Posterior vena cava (tissue), 2 donors: ENCODE results near the gene AGBL2. TPM values are rescaled to one million over a fixed set of nuclear protein-coding genes. Genes with fewer than 3 reads are reported as not detected.
"Not testable (repeated sequence)": the region's sequence is repeated elsewhere in the genome, so short reads cannot be mapped to it uniquely, and the experiment has no call there.

ENCODE experiments used
- DNase-seq: peaks from one replicate; pipeline ENCODE4 v3.0.0-alpha.2; 2020; ENCODE audit warnings: low spot score
- intact Hi-C, 2 donors: fragments of 100-400 bp; cut with DNase I; formaldehyde crosslinking; loops; one replicate each; pipeline versions ENCODE4 v1.14.1 to v1.14.2; 2022 to 2023
- long read RNA-seq, 2 donors: library from polyadenylated mRNA; unstranded; transcript quantifications; one replicate each; pipeline ENCODE4 v2.0.0, GENCODE V29; 2020 to 2021
- total RNA-seq, 2 donors: library from RNA; stranded (reverse); fragmentation: NEBNext Ultra II Directional; extraction: Animal tissue kit (Norgen Biotek cat#: 25700); gene quantifications; one replicate each; pipeline ENCODE4 v1.2.1, GENCODE V29; 2021
- donor health status: DM: yes; HTN: yes; CAD: no.
- donor health status: DM: yes; HTN: yes; CAD: no.

AGBL2 gene
- under 1 TPM; 0.48 to 0.79 TPM for total RNA-seq
- long read RNA-seq, donor 1, partial matches to known transcripts, result 0 of 1 reads
- long read RNA-seq, donor 1, other reads (novel, unspliced or antisense), result 1 of 1 reads
- long read RNA-seq, donor 2, result 0 reads

DNA sequence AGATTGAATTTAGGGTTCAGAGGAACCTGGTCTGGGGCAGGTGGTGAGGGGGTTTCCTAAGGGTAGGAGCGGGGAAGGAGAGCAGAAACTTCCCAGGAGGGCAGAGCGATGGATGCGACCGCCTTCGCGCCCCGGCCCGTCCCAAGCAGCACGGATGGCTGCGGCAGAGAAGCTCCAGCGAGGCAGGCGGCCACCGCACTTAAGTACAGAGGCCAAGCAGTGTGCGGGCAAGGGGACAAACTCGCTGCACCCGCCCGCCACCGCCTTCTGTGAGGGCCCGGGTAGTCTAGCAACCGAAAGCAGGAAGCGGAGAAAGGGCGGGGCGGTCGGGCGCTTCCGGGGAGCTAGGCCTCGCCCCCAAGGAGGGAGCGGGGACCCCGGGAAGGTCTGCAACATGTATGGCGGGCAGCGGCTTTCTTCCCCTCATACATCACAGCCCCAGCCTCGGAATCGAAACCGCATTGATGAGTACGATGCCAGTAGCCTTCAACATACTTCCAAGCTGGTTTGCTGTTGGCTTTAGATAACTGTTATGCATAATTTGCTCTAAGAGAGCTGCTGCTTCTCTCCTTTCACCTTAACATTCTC, at the start of gene AGBL2:
AGBL2 (minus strand) TSS at position 288 of the 588 bp plus-strand sequence. CDS start 719 bp downstream, outside the sequence.
- peak; percentile 95 for DNase-seq
- intact Hi-C loops, result loop anchor here in 1 of 2 donors (2.0 kb wide), 1 partner anchor 60 kb away; no protein-coding TSS in a partner anchor

- DNase-seq, intact Hi-C loops: not testable (repeated sequence)
Observed at GRCh38 chr11:47759291-47759690, 44.1 kb upstream of the AGBL2 start.

DNA sequence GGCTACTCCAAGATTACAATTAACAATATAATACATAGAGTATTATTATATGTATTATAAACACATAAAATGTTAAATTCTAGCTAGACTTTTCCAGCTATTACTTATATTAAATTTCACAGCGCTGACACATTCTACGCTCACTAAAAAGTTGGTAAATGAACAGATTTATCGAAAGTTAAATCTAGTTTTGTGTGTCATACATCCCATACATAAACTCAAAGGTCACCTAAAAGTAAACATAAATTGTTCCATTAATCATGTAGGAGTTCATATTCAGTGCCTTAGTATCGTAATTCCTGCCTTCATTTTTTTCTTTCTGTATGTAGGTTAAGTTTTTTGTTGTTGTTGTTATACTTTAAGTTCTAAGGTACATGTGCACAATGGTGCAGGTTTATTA, 41.0 kb upstream of the AGBL2 start:
- intact Hi-C loops, result no loop called here
- DNase-seq, result no peak

DNA sequence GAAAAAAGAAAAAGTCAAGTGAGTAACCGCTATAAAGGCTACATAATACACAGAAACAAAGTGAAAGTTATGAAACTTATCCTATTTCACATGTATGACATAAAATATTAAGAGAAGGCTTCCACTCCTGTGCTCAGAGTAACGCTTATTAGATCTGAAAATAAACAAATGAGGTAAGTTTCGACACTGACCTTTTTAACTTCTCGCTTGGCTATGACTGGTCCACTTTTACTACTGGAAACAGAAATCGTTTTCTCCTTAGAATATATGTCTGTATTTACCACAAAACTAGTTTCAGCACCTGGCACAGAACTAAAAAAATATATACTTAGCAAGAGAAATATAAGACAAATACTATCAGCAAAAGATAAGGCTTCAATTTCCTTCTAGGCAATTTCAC, 35.6 kb upstream of the AGBL2 start:
- no peak for DNase-seq
- intact Hi-C loops, result no loop called here

GRCh38 chr11:47742494-47742893, 27.3 kb upstream of the AGBL2 start:
- intact Hi-C loops, DNase-seq: not testable (repeated sequence)

GRCh38 chr11:47737817-47738216, 22.6 kb upstream of the AGBL2 start:
- DNase-seq, intact Hi-C loops: not testable (repeated sequence)

DNA sequence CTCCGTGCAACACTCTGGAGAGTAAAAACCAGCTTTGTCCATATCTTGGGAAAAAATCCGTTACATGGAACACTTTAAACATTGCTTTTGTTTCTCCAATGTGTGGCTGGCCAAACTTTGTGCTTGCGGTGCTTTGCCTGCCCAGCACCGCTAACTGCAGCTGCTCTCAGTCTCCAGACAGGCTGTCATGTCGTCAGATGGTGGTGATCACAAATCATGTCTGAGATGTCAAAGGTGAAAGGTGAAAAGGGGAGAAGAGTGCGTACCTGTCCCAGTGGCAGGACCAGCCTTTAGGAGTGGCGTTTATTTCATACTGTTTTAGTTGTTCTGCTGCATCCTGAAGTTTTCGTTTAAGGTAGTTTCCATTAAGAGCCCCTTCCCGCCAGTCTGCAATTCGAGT, 17.1 kb upstream of the AGBL2 start:
- intact Hi-C loops, result no loop called here
- no peak for DNase-seq

DNA sequence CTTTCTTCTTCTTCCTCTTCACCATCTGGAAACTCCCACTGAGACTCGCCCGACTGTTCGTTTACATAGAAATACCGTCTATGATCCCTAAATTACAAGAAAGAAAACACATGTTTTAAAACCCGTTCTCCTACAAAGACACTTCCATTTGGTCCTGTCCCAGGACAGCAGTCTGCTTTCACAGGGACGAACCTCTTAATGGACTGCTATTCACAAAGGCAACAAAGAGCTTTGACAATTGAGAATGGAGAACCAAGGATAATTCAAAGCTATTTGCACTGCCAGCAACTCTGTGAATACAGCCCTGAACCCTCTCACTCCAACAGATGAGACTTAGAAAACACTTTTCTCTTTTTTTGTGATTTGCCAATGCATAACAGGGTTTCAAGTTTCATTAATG, 16.3 kb upstream of the AGBL2 start:
- DNase-seq, result no peak
- intact Hi-C loops, result no loop called here

- intact Hi-C loops, result no loop called here
- no peak for DNase-seq
Observed at GRCh38 chr11:47726878-47727514, 11.8 kb upstream of the AGBL2 start.

DNA sequence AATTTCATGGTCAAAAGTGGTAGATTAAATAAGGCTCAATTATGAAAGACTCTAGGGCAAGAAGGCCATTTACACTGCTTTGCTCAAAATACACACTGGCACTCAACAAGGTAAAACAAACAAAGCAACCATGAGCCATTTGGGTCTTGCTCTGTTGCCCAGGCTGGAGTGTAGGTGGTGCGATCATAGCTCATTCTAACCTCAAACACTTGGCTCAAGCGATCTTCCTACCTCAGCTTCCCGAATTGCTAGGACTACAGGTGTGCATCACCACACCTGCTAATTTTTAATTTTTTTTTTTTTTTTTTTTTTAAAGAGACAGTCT, 10.9 kb upstream of the AGBL2 start:
- no peak for DNase-seq
- intact Hi-C loops, result no loop called here

- DNase-seq, result no peak
- intact Hi-C loops, result no loop called here
Observed at GRCh38 chr11:47725442-47726117, 10.4 kb upstream of the AGBL2 start.

- no peak for DNase-seq
- intact Hi-C loops, result no loop called here
Observed at GRCh38 chr11:47724041-47724729, 9.0 kb upstream of the AGBL2 start.

DNA sequence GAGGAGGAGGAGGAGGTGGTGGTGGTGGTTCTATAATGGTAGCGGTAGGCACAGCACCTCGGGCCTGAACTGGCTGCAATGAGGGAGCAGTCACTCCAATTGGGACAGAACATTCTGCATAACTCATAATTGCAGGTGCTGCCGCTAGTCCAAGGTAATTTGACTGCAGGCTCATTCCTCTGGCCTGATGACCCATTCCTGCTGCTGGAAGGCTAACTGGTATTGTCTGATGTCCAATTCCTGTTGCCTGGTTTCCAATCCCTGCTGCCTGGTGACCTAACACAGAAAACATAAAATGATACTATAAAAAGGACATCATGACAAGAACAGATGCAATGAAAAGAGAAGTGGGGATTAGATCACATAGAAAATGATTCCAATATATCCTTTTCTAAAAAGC, 7.9 kb upstream of the AGBL2 start:
- intact Hi-C loops, result no loop called here
- DNase-seq, result no peak

DNA sequence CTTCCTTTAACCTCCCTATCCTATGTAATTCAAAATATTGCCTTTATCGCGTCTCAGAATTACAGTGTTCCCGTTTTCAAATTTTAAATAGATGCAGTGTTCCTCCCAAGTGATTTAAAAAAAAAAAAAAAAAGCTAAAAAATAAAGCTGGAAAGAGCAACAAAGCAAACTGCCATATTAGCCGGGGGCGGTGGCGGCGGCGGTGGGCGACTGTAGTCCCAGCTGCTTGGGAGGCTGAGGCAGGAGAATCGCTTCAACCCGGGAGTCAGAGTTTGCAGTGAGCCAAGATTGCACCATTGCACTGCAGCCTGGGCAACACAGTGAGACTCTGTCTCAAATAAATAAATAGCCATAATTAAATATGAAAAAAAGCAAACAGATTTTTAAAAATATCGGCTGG, 5.5 kb upstream of the AGBL2 start:
- intact Hi-C loops, result no loop called here
- DNase-seq, result no peak

DNA sequence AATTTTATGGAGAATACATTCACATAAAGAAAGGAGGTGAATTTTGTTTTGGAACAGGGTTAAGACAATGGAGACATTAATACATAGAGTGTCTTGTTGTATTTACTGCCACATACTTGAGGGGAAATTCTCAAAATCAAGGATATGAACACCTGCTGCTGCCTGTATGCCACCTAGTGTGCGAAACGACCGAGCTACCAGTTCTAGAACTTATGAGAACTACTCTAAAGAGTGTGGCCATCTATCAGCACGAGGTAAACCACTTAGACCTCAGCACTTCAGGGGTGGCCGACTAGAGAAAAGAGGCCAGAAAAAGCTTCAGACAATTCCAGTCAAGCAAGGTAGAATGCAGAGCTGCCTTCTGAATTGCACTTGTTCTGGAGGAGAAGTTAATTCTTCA, 1.5 kb upstream of the AGBL2 start:
- intact Hi-C loops, result no loop called here
- no peak for DNase-seq

GRCh38 chr11:47714554-47715081, 551 bp downstream of the AGBL2 start:
- intact Hi-C loops, result loop anchor here in 1 of 2 donors (2.0 kb wide), 1 partner anchor 60 kb away; no protein-coding TSS in a partner anchor
- DNase-seq, result no peak

- intact Hi-C loops, result no loop called here
- no peak for DNase-seq
Observed at GRCh38 chr11:47711816-47712215, 3.4 kb downstream of the AGBL2 start.

- intact Hi-C loops, result no loop called here
- no peak for DNase-seq
Observed at GRCh38 chr11:47711225-47711624, 3.9 kb downstream of the AGBL2 start.

DNA sequence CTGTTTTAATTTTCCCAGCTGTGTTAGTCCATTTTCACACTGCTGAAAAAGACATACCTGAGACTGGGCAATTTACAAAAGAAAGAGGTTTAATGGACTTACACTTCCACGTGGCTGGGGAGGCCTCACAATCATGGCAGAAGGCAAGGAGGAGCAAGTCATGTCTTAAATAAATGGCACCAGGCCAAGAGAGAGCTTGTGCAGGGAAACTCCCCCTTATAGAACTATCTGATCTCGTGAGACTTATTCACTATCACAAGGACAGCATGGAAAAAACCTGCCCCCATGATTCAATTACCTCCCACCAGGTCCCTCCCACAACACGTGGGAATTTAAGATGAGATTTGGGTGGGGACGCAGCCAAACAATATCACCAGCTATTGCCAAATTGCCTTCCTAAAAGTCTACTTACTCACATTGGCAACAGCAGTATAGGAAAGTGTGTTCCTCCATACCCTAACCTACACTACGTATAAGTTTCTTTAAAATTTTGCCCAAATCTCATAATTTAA, 7.8 kb downstream of the AGBL2 start:
- intact Hi-C loops, DNase-seq: not testable (repeated sequence)

DNA sequence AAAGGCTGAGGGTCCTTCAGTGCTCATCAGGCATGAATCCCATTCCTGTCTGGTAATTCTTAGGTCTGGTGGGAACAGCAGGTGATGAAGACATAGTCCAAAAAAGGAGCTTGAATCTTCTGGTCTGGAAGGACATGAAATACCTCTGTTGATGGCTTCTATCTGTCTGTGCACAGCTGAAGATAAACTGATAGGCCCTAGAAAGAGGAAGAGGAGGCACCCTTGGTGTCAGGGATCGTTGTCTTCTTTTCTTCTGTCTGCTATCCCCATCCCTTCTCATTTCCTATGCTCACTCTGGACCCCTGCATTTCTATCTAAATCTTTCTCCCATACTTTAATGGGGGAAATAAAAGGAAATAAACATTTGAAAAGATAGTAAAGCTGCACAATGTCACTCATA, 9.4 kb downstream of the AGBL2 start:
- DNase-seq, result no peak
- intact Hi-C loops, result no loop called here
